Left ventricle myocardium superior (tissue), 1 donor: Measurements from ENCODE around the gene ZMIZ2. TPM values are rescaled to one million over a fixed set of nuclear protein-coding genes. Genes with fewer than 3 reads are reported as not detected.
"Not testable (repeated sequence)": the region's sequence is repeated elsewhere in the genome, so short reads cannot be mapped to it uniquely, and the experiment has no call there.

Experiments
- ATAC-seq: fragments of 200-7000 bp; cut with Tn5 transposase; one replicate; pipeline ENCODE4 v1.9.1; 2020; ENCODE audit warnings: mild to moderate bottlenecking, moderate library complexity
- DNase-seq: peaks from one replicate; pipeline ENCODE4 v3.0.0-alpha.2; 2020
- intact Hi-C: fragments of 100-400 bp; cut with micrococcal nuclease; formaldehyde crosslinking; loops from one replicate; pipeline ENCODE4 v1.11.0; 2022
- total RNA-seq: library from RNA; stranded (reverse); fragmentation: NEBNext Ultra II Directional; extraction: Animal tissue kit (Norgen Biotek cat#: 25700); gene quantifications from one replicate; pipeline ENCODE4 v1.2.1, GENCODE V29; 2021
- donor health status: DM: no; HTN: yes; CAD: no; lungs with severe emphysema.

ZMIZ2 gene
- total RNA-seq, 1 donor from 2014 or later, result 64.8 TPM

GRCh38 chr7:44726250-44726649 lies 22.4 kb upstream of the ZMIZ2 start:
- intact Hi-C loops, DNase-seq, ATAC-seq: not testable (repeated sequence)

GRCh38 chr7:44727158-44727936 lies 21.3 kb upstream of the ZMIZ2 start:
- intact Hi-C loops, result no loop called here
- no peak for DNase-seq
- peak; percentile 67 for ATAC-seq

GRCh38 chr7:44727937-44728262 lies 20.7 kb upstream of the ZMIZ2 start:
- no peak for ATAC-seq
- intact Hi-C loops, result no loop called here
- no peak for DNase-seq

- DNase-seq, result no peak
- no peak for ATAC-seq
- intact Hi-C loops, result no loop called here
These were observed 18.6 kb upstream of the ZMIZ2 start for GRCh38 chr7:44729949-44730590.

- ATAC-seq, DNase-seq, intact Hi-C loops: not testable (repeated sequence)
These were observed 15.7 kb upstream of the ZMIZ2 start for GRCh38 chr7:44732971-44733370.

GRCh38 chr7:44733708-44734481 lies 14.8 kb upstream of the ZMIZ2 start:
- intact Hi-C loops, result no loop called here
- no peak for ATAC-seq

GRCh38 chr7:44735403-44736165 lies 13.1 kb upstream of the ZMIZ2 start:
- ATAC-seq (no peak), DNase-seq (no peak)
- intact Hi-C loops, result no loop called here

More at GRCh38 chr7:44733708-44734481, 14.8 kb upstream of the ZMIZ2 start:
- no peak for DNase-seq

GRCh38 chr7:44736896-44737295 lies 11.8 kb upstream of the ZMIZ2 start:
- ATAC-seq (no peak), DNase-seq (no peak)
- intact Hi-C loops, result no loop called here

- DNase-seq, result no peak
- intact Hi-C loops, result no loop called here
- no peak for ATAC-seq
These were observed 10.5 kb upstream of the ZMIZ2 start for GRCh38 chr7:44738051-44738723.

- intact Hi-C loops, result no loop called here
- DNase-seq (no peak), ATAC-seq (no peak)
These were observed 9.6 kb upstream of the ZMIZ2 start for GRCh38 chr7:44738876-44739665.

GRCh38 chr7:44740055-44740454 lies 8.6 kb upstream of the ZMIZ2 start:
- ATAC-seq (no peak), DNase-seq (no peak)
- intact Hi-C loops, result no loop called here

GRCh38 chr7:44743750-44744149 lies 4.9 kb upstream of the ZMIZ2 start:
- DNase-seq (no peak), ATAC-seq (no peak)
- intact Hi-C loops, result no loop called here

- ATAC-seq, result no peak
- DNase-seq, result no peak
- intact Hi-C loops, result no loop called here
These were observed 493 bp downstream of the ZMIZ2 start for GRCh38 chr7:44748948-44749731.

GRCh38 chr7:44749992-44750391 lies 1.3 kb downstream of the ZMIZ2 start:
- no peak for DNase-seq
- no peak for ATAC-seq
- intact Hi-C loops, result no loop called here

GRCh38 chr7:44750424-44750823 lies 1.8 kb downstream of the ZMIZ2 start:
- intact Hi-C loops, result no loop called here
- no peak for ATAC-seq
- DNase-seq, result no peak

GRCh38 chr7:44750921-44751571 lies 2.4 kb downstream of the ZMIZ2 start:
- peak; percentile 2 for ATAC-seq
- intact Hi-C loops, result no loop called here
- peak; percentile 56 for DNase-seq

GRCh38 chr7:44752822-44753221 lies 4.2 kb downstream of the ZMIZ2 start:
- DNase-seq (no peak), ATAC-seq (no peak)
- intact Hi-C loops, result no loop called here
